Nephron progenitor cell (in vitro differentiated cells): ENCODE measurements around the gene LRRC17.

Experiments
- DNase-seq: peaks from one replicate; pipeline ENCODE4 v3.0.0; 2021
- H3K27ac Mint-ChIP-seq: 2 replicates; pipeline ENCODE4 v1.8.0; 2021; ENCODE audit warnings: mild to moderate bottlenecking, moderate library complexity, mixed read lengths
- H3K27me3 Mint-ChIP-seq: 2 replicates; pipeline ENCODE4 v1.8.0; 2021; ENCODE audit warnings: mild to moderate bottlenecking, low read depth, mixed read lengths; ENCODE audit not compliant: poor library complexity
- H3K36me3 Mint-ChIP-seq: 2 replicates; pipeline ENCODE4 v1.8.0; 2021; ENCODE audit warnings: low read depth, mixed read lengths
- H3K4me1 Mint-ChIP-seq: 2 replicates; pipeline ENCODE4 v1.8.0; 2021; ENCODE audit warnings: mixed read lengths
- H3K4me3 Mint-ChIP-seq: 2 replicates; pipeline ENCODE4 v1.8.0; 2021; ENCODE audit warnings: mild to moderate bottlenecking, moderate library complexity, mixed read lengths
- H3K9me3 Mint-ChIP-seq: 2 replicates; pipeline ENCODE4 v1.8.0; 2021; ENCODE audit warnings: mild to moderate bottlenecking, moderate library complexity, mixed read lengths
- TF ChIP-seq, protein P1 (sequence below): fragments of 200-600 bp; sonication (generic); IDR thresholded peaks from 2 replicates; pipeline ENCODE4 v1.5.0; 2021; ENCODE audit warnings: antibody characterized with exemption

Gene LRRC17

DNA sequence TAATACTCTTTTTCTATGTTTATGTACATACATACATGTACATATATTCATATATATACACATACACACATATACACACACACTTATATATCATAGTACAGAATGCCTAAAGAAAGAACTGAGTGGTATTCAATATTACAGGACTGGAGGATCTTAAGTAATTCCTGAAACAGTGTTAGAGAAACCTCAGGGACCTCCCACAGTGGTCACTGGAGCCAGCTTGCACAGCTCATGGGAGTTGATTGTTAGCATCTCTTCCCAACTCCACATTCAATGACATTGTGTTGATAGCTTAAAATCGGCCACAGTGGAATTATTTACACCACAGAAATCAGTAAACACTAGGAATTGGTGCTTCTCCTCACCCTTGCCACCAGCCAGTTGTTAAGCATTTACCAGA, 6.0 kb downstream of the LRRC17 start:
- no peaks in the 10 kb centered on the region for H3K36me3 Mint-ChIP-seq
- no peaks in the 10 kb centered on the region for H3K27me3 Mint-ChIP-seq
- no peak overlapping the region for H3K4me3 Mint-ChIP-seq

DNA sequence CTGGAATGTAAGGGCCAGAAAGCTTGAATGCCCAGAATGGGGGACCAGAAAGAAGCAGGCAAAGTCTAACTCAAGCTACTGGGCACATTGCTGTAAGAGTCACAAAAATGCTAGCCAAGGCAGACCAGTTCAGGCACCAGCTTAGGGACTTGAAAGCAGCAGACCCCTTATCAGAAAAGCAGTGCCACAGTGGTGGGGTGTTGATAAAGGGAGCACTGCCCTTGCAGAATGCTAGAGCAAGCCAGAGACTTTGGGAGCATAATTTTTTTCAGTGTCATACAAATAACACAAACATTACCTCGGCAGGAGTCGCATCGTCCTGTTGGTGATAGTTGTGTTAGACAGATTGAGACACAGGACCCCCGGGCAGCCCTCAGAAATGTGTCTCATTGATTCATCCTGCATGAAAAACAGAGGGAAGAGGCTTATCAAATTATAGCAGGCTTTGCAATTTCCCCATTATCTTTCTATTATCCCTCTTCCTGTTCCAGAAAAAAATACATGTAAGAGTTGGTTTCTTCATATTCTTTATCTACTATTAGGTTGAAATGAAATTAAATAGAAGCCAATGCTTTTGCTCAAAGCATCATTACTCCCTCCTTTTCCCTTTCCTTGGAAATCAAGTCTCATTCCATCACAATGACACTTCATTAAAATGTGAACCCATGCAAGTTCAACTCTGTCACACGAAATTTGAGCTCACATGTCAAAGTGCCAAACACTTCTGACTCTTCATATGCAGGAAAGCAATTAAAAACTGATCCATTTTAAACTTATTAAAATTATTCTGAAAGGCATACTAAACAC, 13.4 kb downstream of the LRRC17 start:
- H3K27me3 Mint-ChIP-seq, result no peaks in the 10 kb centered on the region
- no peaks in the 10 kb centered on the region for H3K4me1 Mint-ChIP-seq
- no peaks in the 10 kb centered on the region for H3K9me3 Mint-ChIP-seq
- H3K27ac Mint-ChIP-seq, result no peak overlapping the region
- TF ChIP-seq, protein P1, sequence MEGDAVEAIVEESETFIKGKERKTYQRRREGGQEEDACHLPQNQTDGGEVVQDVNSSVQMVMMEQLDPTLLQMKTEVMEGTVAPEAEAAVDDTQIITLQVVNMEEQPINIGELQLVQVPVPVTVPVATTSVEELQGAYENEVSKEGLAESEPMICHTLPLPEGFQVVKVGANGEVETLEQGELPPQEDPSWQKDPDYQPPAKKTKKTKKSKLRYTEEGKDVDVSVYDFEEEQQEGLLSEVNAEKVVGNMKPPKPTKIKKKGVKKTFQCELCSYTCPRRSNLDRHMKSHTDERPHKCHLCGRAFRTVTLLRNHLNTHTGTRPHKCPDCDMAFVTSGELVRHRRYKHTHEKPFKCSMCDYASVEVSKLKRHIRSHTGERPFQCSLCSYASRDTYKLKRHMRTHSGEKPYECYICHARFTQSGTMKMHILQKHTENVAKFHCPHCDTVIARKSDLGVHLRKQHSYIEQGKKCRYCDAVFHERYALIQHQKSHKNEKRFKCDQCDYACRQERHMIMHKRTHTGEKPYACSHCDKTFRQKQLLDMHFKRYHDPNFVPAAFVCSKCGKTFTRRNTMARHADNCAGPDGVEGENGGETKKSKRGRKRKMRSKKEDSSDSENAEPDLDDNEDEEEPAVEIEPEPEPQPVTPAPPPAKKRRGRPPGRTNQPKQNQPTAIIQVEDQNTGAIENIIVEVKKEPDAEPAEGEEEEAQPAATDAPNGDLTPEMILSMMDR, result no peak
- H3K4me3 Mint-ChIP-seq, result no peak overlapping the region
- no peak for DNase-seq
- H3K36me3 Mint-ChIP-seq, result peaks cover 5% of the 10 kb centered on the region

More for the DNA sequence above, 6.0 kb downstream of the LRRC17 start:
- Mint-ChIP-seq H3K27ac (no peak overlapping the region), H3K4me1 (no peaks in the 10 kb centered on the region), H3K9me3 (no peaks in the 10 kb centered on the region)
- TF ChIP-seq, protein P1, result no peak
- DNase-seq, result no peak

DNA sequence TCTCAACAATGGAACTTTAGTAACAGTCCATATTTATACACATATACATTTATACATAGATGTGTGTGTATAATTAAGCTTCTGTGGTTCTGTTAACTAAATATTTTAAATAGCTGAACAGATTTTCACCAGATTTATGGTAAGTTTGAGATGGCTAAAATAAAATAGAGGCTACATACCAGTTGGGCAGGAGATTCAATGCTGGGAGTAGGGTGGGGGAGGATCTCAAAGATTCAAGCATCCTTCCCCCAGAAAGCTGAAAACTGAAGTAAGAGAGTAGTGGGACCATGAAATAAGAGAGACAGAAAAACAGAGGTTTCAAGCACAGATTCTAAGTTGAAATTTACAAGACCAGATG, 14.0 kb downstream of the LRRC17 start:
- H3K9me3 Mint-ChIP-seq, result no peaks in the 10 kb centered on the region
- DNase-seq, result no peak
- H3K27me3 Mint-ChIP-seq, result no peaks in the 10 kb centered on the region
- TF ChIP-seq, protein P1, result no peak
- peaks cover 5% of the 10 kb centered on the region for H3K36me3 Mint-ChIP-seq
- peak overlapping the region; percentile 82 for H3K27ac Mint-ChIP-seq
- no peaks in the 10 kb centered on the region for H3K4me1 Mint-ChIP-seq
- H3K4me3 Mint-ChIP-seq, result no peak overlapping the region

DNA sequence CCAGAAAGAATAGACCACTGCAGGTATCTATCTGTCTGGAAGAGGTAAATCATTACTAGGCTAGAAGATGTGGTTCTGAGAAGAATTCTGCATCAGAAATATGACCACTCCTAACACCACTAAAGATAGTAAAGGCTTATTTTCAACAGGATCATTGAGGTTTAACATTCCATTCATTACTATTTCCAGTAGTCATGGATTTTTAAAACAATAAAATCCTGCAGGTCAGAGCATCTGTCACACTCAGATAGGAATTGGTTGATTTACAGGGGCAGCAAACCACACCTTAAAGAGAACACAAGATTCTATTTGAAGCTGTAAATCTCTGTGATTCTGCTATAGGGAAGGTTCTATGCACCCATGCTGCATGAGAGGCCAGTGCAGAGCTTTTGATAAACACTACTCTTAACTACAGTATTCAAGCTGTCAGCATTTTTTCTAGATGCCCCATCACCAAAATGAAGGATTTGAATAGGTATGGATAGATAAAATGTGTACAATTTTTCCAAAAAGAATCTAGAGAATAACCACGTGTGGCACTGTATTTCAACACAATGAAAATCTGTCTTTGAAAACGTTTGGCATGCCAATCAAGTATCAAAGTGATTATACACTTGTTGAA, 14.6 kb downstream of the LRRC17 start:
- Mint-ChIP-seq H3K4me1 (no peaks in the 10 kb centered on the region), H3K27ac (no peak overlapping the region), H3K27me3 (no peaks in the 10 kb centered on the region)

DNA sequence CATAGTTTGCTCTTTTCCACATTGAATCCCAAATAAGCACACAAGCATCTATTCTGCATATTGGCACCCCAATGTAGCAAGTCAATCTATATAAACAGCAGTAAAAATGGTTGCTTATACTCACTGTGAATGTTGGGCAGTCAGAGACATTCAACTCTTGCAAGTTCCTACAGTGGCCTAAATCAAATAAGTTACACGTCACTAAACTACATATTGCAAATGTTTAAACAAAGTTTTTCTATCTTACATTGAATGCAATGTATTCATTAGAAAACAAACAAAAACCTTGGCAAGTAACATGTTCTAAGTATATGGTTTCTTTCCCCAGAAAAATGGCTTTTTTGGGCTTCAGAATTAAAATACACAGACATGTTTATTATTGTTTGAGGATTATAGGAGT, 19.0 kb downstream of the LRRC17 start:
- Mint-ChIP-seq H3K36me3 (no peaks in the 10 kb centered on the region), H3K27me3 (no peaks in the 10 kb centered on the region), H3K9me3 (no peaks in the 10 kb centered on the region), H3K27ac (no peak overlapping the region), H3K4me3 (no peak overlapping the region), H3K4me1 (peaks cover 26% of the 10 kb centered on the region)
- TF ChIP-seq, protein P1, result no peak
- no peak for DNase-seq

More for the DNA sequence above, 14.6 kb downstream of the LRRC17 start:
- peaks cover 5% of the 10 kb centered on the region for H3K36me3 Mint-ChIP-seq
- no peak for DNase-seq
- H3K9me3 Mint-ChIP-seq, result no peaks in the 10 kb centered on the region
- H3K4me3 Mint-ChIP-seq, result no peak overlapping the region
- TF ChIP-seq, protein P1, result no peak
